Measurements from ENCODE around the gene MRM2.

Gene MRM2

GRCh38 chr7:2219136-2219535 is 22.9 kb downstream of the MRM2 start:
- no peak for DNase-seq (ENCODE audit: low read depth)
- no peak for TF ChIP-seq CTCF (IDR thresholded peaks at IDR 0.05; ENCODE audit: insufficient read depth, low read depth, low read length, missing control alignments)
- H3K4me3 ChIP-seq (ENCODE audit: low read length) = no peak overlapping the region

GRCh38 chr7:2218444-2218785 is 23.6 kb downstream of the MRM2 start:
- no peak for DNase-seq (ENCODE audit: low read depth)
- no peak overlapping the region for H3K4me3 ChIP-seq (ENCODE audit: low read length)
- no peak for TF ChIP-seq CTCF (IDR thresholded peaks at IDR 0.05; ENCODE audit: insufficient read depth, low read depth, low read length, missing control alignments)

- no peak for TF ChIP-seq CTCF (IDR thresholded peaks at IDR 0.05; ENCODE audit: insufficient read depth, low read depth, low read length, missing control alignments)
- no peak for DNase-seq (ENCODE audit: low read depth)
- no peak overlapping the region for H3K4me3 ChIP-seq (ENCODE audit: low read length)
Measured at GRCh38 chr7:2217716-2218443, 24.1 kb downstream of the MRM2 start.

GRCh38 chr7:2217206-2217605 is 24.8 kb downstream of the MRM2 start:
- DNase-seq (ENCODE audit: low read depth) = no peak
- TF ChIP-seq CTCF (IDR thresholded peaks at IDR 0.05; ENCODE audit: insufficient read depth, low read depth, low read length, missing control alignments) = no peak
- no peak overlapping the region for H3K4me3 ChIP-seq (ENCODE audit: low read length)

- no peak overlapping the region for H3K4me3 ChIP-seq (ENCODE audit: low read length)
- no peak for TF ChIP-seq CTCF (IDR thresholded peaks at IDR 0.05; ENCODE audit: insufficient read depth, low read depth, low read length, missing control alignments)
- no peak for DNase-seq (ENCODE audit: low read depth)
Measured at GRCh38 chr7:2215851-2216250, 26.2 kb downstream of the MRM2 start.

- DNase-seq (ENCODE audit: low read depth) = no peak
- TF ChIP-seq CTCF (IDR thresholded peaks at IDR 0.05; ENCODE audit: insufficient read depth, low read depth, low read length, missing control alignments) = no peak
Measured at GRCh38 chr7:2214636-2215035, 27.4 kb downstream of the MRM2 start.

GRCh38 chr7:2213551-2214215 is 28.3 kb downstream of the MRM2 start:
- no peak for TF ChIP-seq CTCF (IDR thresholded peaks at IDR 0.05; ENCODE audit: insufficient read depth, low read depth, low read length, missing control alignments)
- no peak overlapping the region for H3K4me3 ChIP-seq (ENCODE audit: low read length)
- DNase-seq (ENCODE audit: low read depth) = no peak

More at GRCh38 chr7:2214636-2215035, 27.4 kb downstream of the MRM2 start:
- no peak overlapping the region for H3K4me3 ChIP-seq (ENCODE audit: low read length)
